Pancreas (tissue), 10 donors: ENCODE measurements around the gene TBC1D17. TPM values are rescaled to one million over a fixed set of nuclear protein-coding genes. Genes with fewer than 3 reads are reported as not detected.

Experiments
- ATAC-seq, 4 donors: fragments of 200-7000 bp; cut with Tn5 transposase; one replicate each; pipeline versions ENCODE4 v1.8.0 to v1.9.1; 2020; ENCODE audit warnings: mild to moderate bottlenecking in 4 of 4, moderate library complexity in 4 of 4
- DNase-seq, 6 donors: peaks; one replicate each; pipeline ENCODE4 v3.0.0-alpha.2; 2020
- FAIRE-seq: peaks from 2 replicates; lab custom pipeline; 2012; peaks lifted over from hg19 to GRCh38; lab: Jason Lieb, UNC
- H3K27ac ChIP-seq, 4 donors: fragments of 200-600 bp; sonication (generic); 1 replicate in 3 of 4; 2 replicates in 1 of 4; pipeline versions ENCODE4 v1.5.0 to v1.8.0; 2020
- H3K27me3 ChIP-seq, 4 donors: fragments of 200-600 bp; one replicate each; pipeline ENCODE4 v1.8.0; 2021
- H3K36me3 ChIP-seq, 3 donors: fragments of 200-600 bp; sonication (generic) in 1 of 3; one replicate each; pipeline versions ENCODE4 v1.5.0 to v1.8.0; 2020 to 2021
- H3K4me1 ChIP-seq, 3 donors: fragments of 200-600 bp; one replicate each; pipeline ENCODE4 v1.8.0; 2021
- H3K4me3 ChIP-seq, 4 donors: fragments of 200-600 bp; sonication (generic) in 2 of 4; one replicate each; pipeline versions ENCODE4 v1.5.0 to v1.8.0; 2020 to 2021
- H3K9me3 ChIP-seq, 4 donors: fragments of 200-600 bp; one replicate each; pipeline ENCODE4 v1.8.0; 2021
- WGBS, 2 donors: extraction: QIAGEN DNeasy Blood & Tissue Kit; methylation state at CpG; one replicate each; pipeline ENCODE4 v1.1.7; 2013; 5-methylcytosine and 5-hydroxymethylcytosine counted together
- intact Hi-C, 3 donors: fragments of 100-400 bp; cut with DNase I; formaldehyde crosslinking; loops; one replicate each; pipeline versions ENCODE4 v1.11.1 to v1.14.2; 2022
- polyA plus RNA-seq, 2 donors: library from polyadenylated mRNA; stranded (reverse); fragments of 200-250 nt; gene quantifications; one replicate each; pipeline ENCODE4 v1.2.3, GENCODE V29; 2013
- total RNA-seq, 6 donors: library from RNA; stranded (reverse); fragmentation: NEBNext Ultra II Directional in 4 of 6; extraction: Animal tissue kit (Norgen Biotek cat#: 25700) in 4 of 6; gene quantifications; one replicate each; pipeline versions ENCODE4 v1.2.1 to v1.2.4, GENCODE V29; 2021 to 2023
- TF ChIP-seq, protein P1 (sequence below), 4 donors: fragments of 200-600 bp; sonication (generic) in 3 of 4; IDR thresholded peaks; one replicate each; pipeline versions ENCODE4 v1.5.0 to v1.8.0; 2021; ENCODE audit warnings: antibody characterized with exemption in 4 of 4
- donor health status: healthy with polysubstance abuse.
- donor health status: DM: no; HTN: no; CAD: no; lungs with moderate emphysema.
- donor health status: DM: no; HTN: no; CAD: no.
- donor health status: control.
- donor health status: control.
- donor health status: Bipolar disorder and iron deficiency.
- donor health status: DM: yes; HTN: yes; CAD: no.
- donor health status: DM: no; HTN: no; CAD: no.
- donor health status: DM: no; HTN: no; CAD: no.
- donor health status: DM: yes; HTN: yes; CAD: no.

The TBC1D17 gene
- total and polyA plus RNA-seq, 8 donors, result 21.0 to 99.3 (median 31.3) TPM

DNA sequence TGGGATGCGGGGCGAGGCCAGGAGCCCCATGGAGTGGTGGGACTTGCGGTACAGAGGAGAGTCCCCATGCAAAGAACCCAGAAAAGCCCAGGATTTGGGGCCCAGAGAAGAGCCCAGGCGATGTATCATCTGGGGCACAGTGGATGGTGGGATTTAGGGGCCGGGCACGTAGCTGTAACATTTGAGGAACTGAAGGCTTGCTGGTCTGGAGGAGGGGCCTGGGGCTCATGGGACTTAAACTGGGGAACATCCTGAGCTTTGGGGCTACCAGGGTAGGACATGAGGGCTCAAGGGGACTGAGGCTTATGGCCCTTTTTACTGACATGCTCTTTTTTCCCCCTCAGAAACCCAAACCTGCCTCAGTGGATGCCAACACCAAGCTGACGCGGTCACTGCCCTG lies 45.9 kb upstream of the TBC1D17 start:
- Histone ChIP-seq H3K27ac (no peak overlapping the region), H3K36me3 (peaks cover 0 to 47% (median 24%) of the 10 kb centered on the region in 3 donors), H3K9me3 (no peaks in the 10 kb centered on the region), H3K4me3 (no peak overlapping the region), H3K27me3 (no peaks in the 10 kb centered on the region), H3K4me1 (no peaks in the 10 kb centered on the region)
- ATAC-seq, result no peak
- WGBS, 2 donors, result 96 to 97% methylated on average over 8 of the region's 8 CpGs
- intact Hi-C loops, result no loop called here
- TF ChIP-seq, protein P1, sequence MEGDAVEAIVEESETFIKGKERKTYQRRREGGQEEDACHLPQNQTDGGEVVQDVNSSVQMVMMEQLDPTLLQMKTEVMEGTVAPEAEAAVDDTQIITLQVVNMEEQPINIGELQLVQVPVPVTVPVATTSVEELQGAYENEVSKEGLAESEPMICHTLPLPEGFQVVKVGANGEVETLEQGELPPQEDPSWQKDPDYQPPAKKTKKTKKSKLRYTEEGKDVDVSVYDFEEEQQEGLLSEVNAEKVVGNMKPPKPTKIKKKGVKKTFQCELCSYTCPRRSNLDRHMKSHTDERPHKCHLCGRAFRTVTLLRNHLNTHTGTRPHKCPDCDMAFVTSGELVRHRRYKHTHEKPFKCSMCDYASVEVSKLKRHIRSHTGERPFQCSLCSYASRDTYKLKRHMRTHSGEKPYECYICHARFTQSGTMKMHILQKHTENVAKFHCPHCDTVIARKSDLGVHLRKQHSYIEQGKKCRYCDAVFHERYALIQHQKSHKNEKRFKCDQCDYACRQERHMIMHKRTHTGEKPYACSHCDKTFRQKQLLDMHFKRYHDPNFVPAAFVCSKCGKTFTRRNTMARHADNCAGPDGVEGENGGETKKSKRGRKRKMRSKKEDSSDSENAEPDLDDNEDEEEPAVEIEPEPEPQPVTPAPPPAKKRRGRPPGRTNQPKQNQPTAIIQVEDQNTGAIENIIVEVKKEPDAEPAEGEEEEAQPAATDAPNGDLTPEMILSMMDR (IDR thresholded peaks at IDR 0.05), result no peak
- DNase-seq, result no peak
- no peak for FAIRE-seq

DNA sequence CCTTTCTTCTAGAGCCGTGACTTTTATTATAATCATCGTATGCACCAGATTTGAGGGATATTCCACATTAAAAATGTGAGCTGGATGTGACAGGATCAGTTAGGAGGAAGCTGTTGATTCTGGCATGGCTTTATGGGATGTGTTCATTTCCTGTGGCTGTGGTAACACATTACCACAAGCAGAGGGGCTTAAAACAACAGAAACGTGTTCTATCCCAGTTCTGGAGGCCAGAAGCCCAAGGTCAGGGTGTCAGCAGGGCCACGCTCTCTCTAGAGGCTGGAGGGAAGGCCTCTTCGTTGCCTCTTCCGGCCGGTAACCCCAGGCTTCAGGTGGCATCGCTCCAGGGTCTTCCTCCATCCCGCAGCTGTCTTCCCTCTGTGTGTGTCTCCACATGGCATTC lies 44.9 kb upstream of the TBC1D17 start:
- intact Hi-C loops, result no loop called here
- H3K4me1 ChIP-seq, result no peaks in the 10 kb centered on the region
- FAIRE-seq (no peak), ATAC-seq (no peak), DNase-seq (no peak)
- no peaks in the 10 kb centered on the region for H3K27me3 ChIP-seq
- no peak overlapping the region for H3K27ac ChIP-seq
- TF ChIP-seq, protein P1 (IDR thresholded peaks at IDR 0.05), result no peak
- H3K9me3 ChIP-seq, result no peaks in the 10 kb centered on the region
- peaks cover 0 to 50% (median 28%) of the 10 kb centered on the region in 3 donors for H3K36me3 ChIP-seq
- WGBS, 2 donors, result 75 to 80% methylated on average over 9 of the region's 9 CpGs
- H3K4me3 ChIP-seq, result no peak overlapping the region

DNA sequence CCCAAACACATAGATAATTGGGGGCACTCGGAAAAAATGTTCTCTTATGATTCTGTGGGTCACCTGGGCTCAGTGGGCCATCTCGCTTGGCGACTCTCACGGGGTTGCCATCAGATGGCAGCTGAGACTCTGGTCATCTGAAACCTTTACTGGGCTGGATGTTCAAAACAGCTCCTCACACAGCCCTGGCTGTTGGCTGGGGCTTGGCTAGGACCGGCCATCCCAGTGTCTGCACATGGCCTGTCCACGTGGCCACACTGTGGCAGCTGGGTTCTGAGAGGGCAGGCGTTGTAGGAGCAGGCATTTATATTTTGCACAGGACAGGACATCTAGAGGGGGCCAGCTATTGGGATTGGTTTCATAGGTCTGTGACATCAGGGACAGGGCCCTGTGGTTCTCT lies 43.9 kb upstream of the TBC1D17 start:
- intact Hi-C loops, result no loop called here
- H3K4me1 ChIP-seq, result no peaks in the 10 kb centered on the region
- FAIRE-seq (no peak), DNase-seq (no peak), ATAC-seq (no peak)
- H3K4me3 ChIP-seq, result no peak overlapping the region
- no peaks in the 10 kb centered on the region for H3K27me3 ChIP-seq
- H3K9me3 ChIP-seq, result no peaks in the 10 kb centered on the region
- TF ChIP-seq, protein P1 (IDR thresholded peaks at IDR 0.05), result no peak
- WGBS, 2 donors, result 92% methylated on average over 7 of the region's 7 CpGs
- H3K27ac ChIP-seq, result no peak overlapping the region
- peaks cover 0 to 51% (median 28%) of the 10 kb centered on the region in 3 donors for H3K36me3 ChIP-seq

DNA sequence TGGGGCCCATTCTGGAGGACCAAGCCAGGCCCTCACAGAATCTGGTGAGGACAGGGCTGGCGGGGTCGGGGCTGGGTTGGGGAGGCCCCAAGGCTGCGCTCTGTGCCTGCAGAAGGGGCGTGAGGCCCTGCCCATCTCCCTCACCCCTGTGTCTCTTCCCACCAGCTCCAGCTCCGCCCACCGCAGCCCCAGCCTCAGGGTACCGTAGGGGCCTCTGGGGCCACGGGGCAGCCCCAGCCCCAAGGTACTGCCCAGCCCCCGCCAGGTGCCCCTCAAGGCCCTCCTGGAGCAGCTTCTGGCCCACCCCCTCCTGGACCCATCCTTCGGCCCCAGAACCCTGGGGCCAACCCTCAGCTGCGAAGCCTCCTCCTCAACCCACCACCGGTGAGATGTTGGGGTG lies 41.9 kb upstream of the TBC1D17 start:
- H3K36me3 ChIP-seq, result peaks cover 0 to 65% (median 28%) of the 10 kb centered on the region in 3 donors
- H3K4me1 ChIP-seq, result no peaks in the 10 kb centered on the region
- no peaks in the 10 kb centered on the region for H3K9me3 ChIP-seq
- H3K4me3 ChIP-seq, result no peak overlapping the region
- ATAC-seq, result no peak
- DNase-seq, result peak in 1 of 6 donors; percentile 43
- intact Hi-C loops, result no loop called here
- 95 to 97% methylated on average over 11 to 12 of the region's 12 CpGs for WGBS, 2 donors
- TF ChIP-seq, protein P1 (IDR thresholded peaks at IDR 0.05), result no peak
- H3K27ac ChIP-seq, result no peak overlapping the region
- H3K27me3 ChIP-seq, result no peaks in the 10 kb centered on the region
- no peak for FAIRE-seq

DNA sequence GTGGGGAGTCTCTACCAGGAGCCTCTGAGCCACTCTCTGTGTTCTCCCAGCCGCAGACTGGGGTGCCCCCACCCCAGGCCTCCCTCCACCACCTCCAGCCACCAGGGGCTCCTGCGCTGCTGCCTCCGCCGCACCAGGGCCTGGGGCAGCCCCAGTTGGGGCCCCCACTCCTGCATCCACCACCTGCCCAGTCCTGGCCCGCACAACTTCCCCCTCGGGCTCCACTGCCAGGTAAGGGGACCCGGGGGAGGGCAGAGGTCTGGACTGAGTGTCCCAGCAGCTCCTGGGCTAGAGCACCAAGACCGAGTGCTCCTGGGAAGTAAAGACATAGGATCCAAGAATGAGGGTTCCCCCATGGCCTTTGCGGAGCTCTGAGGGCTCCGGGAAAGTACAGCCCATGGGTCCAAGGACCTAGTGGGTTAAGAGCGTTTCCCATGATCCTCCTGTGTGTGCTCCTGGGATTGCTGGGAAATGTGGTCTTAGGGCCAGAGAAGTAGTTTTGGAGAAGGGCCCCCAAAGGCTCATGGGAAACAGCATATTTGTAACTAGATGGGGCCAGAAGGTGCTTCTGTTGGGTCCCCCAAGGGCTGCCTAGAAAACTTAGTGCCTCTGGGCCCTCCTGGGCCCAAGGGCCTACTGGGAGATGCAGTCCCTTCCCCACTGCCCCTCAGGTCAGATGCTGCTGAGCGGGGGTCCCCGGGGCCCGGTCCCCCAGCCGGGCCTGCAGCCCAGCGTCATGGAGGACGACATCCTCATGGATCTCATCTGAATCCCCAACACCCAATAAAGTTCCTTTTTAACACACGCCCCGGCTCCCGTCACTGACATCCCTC lies 41.1 kb upstream of the TBC1D17 start:
- H3K27ac ChIP-seq, result no peak overlapping the region
- no peak overlapping the region for H3K4me3 ChIP-seq
- peaks cover 0 to 72% (median 28%) of the 10 kb centered on the region in 3 donors for H3K36me3 ChIP-seq
- H3K9me3 ChIP-seq, result no peaks in the 10 kb centered on the region
- H3K27me3 ChIP-seq, result no peaks in the 10 kb centered on the region
- H3K4me1 ChIP-seq, result no peaks in the 10 kb centered on the region
- no peak for FAIRE-seq
- WGBS, 2 donors, result 95 to 96% methylated on average over 20 of the region's 20 CpGs
- ATAC-seq, result no peak
- no peak for DNase-seq
- intact Hi-C loops, result no loop called here
- TF ChIP-seq, protein P1 (IDR thresholded peaks at IDR 0.05), result no peak
